Globus pallidus (tissue), 1 donor: ENCODE results near the gene ACOT12.
"Not testable (repeated sequence)": the region's sequence is repeated elsewhere in the genome, so short reads cannot be mapped to it uniquely, and the experiment has no call there.

Source experiments
- DNase-seq: peaks from one replicate; pipeline ENCODE4 v3.0.0-alpha.2; 2015; ENCODE audit warnings: low spot score

Gene ACOT12

GRCh38 chr5:81393783-81394718, at the start of gene ACOT12:
ACOT12 (minus strand) TSS chr5:81394134; CDS start chr5:81394114, 20 bp downstream.
- DNase-seq: no peak

DNA sequence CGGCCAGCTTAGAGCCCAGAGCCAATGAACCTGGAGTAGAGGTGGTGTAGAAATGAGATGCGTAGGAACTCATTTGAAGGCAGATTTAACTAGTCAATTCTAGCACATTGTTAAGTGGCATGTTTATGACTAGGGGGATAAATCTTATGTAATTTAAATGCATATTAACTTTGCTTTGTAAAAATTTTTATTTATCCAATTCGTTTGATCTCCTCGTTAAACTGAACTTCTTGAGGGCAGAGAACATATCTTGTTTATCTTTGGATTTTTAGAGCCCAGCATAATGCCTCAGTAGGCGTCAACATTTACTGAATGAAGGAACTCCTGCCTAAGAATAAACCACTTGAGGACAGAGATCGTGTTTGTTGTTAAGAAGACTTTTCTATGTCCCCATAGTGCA, 41.1 kb upstream of the ACOT12 start:
- DNase-seq: no peak

DNA sequence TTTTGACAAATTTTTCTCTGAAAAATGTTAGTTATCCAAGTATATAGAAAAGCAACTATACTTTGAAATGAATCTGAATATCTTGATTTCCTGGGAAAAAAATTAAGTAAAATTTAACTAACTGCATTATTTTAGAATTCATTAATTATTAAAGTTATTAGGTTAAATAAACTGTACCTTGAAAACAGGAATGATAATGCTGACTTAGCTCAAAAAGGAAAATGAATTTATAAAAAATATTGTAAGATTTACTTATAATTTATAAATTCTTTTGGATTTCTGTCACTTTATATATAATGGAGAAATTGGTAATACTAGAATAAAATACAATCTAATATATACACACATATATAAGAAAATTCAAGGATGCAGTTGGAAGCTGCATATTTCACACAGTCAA, 36.1 kb upstream of the ACOT12 start:
- no peak for DNase-seq

- no peak for DNase-seq
Observed at GRCh38 chr5:81429363-81429762, 35.4 kb upstream of the ACOT12 start.

- no peak for DNase-seq
Observed at GRCh38 chr5:81428861-81429260, 34.9 kb upstream of the ACOT12 start.

DNA sequence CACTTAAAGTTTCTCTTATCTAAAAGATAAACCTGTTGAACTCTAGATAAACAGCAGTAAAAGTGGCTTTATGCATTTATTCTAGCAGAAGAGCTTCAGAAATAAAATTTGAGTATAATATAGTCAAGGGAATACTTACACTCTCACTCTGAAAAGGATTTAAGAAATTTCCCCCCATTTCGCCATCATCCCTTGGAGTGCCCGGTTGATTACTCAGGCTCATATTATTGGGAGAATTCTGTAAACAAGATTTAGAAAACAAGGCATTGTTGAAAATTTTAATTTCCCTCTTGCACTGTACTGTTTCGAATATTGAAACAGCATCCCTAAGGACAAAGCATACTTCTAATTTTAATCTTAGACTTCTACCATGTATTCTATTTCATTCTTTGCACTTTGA, 34.5 kb upstream of the ACOT12 start:
- DNase-seq: no peak

- no peak for DNase-seq
Observed at GRCh38 chr5:81427566-81427965, 33.6 kb upstream of the ACOT12 start.

- peak; percentile 22 for DNase-seq
Observed at GRCh38 chr5:81426359-81427030, 32.6 kb upstream of the ACOT12 start.

DNA sequence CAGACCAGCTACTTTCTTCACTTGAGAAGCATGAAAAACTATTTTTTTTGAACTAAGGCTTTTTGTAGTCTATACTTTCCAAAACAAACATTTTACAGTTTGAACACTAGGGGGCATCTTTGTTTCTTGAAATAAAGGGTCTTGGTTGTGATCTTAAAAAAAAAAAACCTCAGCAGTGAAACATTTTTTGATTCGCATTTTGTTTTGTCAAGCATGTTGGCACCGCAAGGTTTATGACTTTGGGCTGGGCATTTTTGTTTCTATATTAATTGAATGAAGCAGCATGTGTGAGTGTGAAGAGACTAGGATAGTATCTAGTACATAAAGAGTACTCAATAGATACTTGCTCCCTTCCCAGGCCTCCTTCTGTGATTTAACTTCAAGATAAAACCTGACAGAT, 31.6 kb upstream of the ACOT12 start:
- DNase-seq: peak; percentile 64

DNA sequence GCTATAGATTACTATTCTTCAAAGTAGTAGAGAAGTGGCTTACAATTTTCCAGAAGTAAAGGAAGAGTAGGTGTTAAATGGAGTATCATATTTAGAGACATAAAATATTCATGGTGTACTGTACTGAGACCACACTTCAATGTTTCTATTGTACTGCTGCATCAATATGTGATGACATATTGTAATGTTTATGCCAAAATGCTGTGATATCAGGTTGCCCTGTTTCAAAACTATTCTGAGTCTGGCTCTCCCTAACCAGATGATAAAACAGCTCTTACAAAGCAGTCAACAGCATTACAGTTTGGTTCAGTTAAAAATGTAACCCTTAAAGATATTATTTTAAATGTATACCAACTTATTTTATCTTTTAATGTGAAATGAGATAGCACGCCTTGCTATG, 30.8 kb upstream of the ACOT12 start:
- no peak for DNase-seq

DNA sequence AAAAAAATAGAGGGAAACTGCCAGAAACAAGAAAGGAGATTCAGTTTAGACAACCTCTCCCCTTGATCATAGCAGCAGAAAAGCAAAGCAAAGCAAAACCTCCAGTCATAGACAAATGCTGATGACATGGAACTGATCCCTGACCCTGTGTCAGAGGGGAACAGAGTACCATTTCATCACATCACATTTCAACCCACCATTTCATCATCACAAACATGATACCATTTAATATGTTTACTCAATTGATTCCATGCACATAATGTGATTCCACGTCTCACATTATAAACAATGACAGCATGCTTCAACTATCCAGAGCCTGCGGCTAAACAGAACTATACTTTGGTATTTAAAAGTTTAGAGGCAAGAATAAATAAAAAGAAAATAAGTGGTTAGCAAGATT, 28.7 kb upstream of the ACOT12 start:
- DNase-seq: no peak

DNA sequence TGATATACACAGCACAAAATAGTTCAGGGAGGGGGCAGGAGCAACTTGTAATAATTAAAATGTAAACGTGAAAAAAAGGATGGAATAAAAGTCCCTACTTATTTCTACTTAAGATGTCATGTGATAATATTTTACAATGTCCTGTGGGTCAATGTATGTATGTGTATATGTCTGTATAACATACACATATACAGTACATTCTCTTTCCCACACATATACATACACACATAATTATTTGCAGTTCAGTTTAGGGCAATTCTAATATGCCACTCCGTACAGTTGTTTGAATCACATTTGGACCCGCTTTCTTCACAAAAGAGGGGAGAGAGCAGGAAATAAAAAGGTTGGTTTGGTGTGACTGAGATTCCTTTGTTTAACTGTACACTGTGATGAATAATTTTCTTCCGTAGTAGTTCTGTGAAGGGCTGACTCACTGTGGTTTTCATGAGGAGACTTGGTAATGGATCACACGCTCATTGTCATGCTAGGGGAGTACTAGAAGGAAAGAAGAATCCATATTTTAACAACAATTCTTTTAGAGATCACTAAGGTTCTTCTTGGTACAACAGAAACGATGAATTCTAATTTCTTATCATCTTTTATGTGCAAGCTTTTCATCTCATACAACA, 26.2 kb upstream of the ACOT12 start:
- DNase-seq: peak; percentile 50

- no peak for DNase-seq
Observed at GRCh38 chr5:81418606-81419005, 24.7 kb upstream of the ACOT12 start.

DNA sequence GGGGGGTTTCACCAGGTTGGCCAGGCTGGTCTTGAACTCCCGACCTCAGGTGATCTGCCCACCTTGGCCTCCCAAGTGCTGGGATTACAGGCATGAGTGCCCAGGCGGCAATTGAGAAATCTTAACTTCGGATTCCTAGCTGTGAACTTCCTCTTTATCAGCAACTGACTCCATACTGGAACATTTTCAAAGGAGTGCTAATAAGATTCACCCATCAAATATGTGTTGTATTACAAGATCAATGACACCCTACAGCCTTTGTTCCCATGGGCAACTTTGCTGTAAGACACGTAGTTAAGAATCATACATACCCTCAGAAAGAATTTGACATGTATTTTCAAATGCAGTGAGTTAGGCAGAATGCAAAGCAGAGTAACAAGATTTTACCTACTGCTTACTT, 23.1 kb upstream of the ACOT12 start:
- no peak for DNase-seq

DNA sequence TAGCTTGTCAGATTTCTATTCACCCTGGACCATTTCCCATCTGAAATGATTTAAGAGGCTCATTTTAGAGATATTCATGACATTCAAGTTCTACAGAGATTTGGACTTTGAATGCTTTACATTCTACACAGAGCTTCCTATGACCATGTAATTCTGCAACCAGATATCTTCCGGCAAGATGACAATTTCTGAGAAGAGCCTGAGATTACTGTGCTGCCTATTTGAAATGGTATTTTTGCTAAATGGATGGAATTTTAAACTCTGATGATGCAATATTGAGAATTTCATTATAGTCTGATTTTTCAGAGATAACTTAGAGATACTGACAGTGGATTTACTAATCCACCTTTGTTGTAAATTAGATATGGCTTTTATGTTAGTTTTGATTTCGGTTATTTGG, 16.0 kb upstream of the ACOT12 start:
- DNase-seq: no peak

DNA sequence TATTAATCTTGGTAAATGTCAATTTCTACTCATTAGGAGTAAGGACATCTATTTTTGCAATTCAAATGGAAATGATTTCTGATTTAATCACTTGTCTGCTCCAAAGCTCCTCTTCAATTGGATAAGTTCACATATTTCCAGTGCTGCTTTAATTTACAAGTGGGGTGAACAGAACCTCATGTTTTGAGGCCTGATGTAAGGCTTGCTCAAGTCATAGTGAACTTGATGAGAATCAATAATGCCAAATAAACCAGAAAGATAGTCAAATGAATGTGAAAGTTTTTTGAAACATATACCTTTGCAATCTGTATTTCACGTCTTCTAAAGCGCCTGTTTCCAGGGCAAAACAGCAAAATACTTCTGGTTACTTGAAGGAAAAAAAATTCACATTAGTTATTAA, 15.4 kb upstream of the ACOT12 start:
- DNase-seq: no peak

- no peak for DNase-seq
Observed at GRCh38 chr5:81408496-81408895, 14.6 kb upstream of the ACOT12 start.

- DNase-seq: not testable (repeated sequence)
Observed at GRCh38 chr5:81407811-81408210, 13.9 kb upstream of the ACOT12 start.

DNA sequence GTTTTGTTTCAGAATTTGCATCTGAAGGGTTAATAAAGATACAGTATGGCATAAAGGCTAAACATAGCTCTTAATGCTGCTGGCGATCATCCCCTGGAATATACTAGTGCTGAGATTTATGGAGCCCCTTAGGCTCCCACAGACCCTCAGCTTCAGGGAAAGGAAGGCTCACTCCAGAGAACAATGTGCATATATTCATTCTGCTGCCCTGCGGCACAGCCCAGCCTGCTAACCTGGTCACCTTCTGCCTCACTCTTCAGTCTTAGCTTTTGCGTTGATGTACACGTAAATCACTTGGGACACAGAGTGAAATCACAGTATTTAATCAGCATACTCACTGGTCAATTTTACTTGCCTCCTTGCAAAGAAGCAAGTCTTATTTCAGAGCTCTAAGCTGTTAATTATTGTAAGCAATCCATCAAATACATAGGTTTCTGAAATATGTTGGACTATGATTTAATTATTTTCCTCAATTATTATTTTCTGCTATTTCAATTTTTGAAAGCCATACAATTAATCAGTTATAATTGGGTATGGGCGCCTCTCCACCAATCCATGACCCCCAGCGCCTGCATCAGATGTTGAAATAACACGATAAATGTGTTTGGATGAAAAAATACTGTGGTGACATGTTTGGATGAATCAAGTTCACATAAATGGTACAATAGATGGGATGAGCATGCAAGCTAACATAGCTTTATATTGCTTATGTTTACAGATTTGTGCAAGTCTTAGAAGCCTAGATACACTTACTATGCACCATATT, 11.4 kb upstream of the ACOT12 start:
- DNase-seq: no peak

- no peak for DNase-seq
Observed at GRCh38 chr5:81402192-81402930, 8.4 kb upstream of the ACOT12 start.

DNA sequence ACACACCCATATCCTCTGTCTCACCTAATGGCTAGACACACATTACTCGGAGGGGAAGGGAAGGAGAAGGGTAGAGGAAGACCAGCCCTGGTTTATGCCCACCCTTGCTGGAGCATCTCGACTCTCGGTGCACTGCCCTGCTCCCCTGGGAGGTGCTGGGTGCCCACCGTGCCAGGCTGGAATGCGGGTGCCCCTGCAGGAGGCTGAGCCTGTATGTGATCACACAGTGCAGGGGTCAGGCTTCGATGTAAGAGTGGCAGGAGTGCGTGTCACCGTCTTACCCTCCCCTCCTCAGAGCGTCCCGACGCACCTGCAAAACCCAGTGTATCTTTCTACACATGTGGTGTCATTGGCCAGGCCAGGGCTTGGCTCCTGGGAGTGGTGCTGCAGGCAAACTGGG, 7.3 kb upstream of the ACOT12 start:
- no peak for DNase-seq
